Stomach (tissue), 9 donors: ENCODE results near the gene PLEKHG5. TPM values are rescaled to one million over a fixed set of nuclear protein-coding genes. Genes with fewer than 3 reads are reported as not detected.

Experiments used
- DNase-seq, 2 donors: peaks; one replicate each; pipeline versions ENCODE4 v3.0.0 to v3.0.0-alpha.2; 2013 to 2019
- H3K27ac ChIP-seq, 5 donors: fragments of 200-600 bp in 4 of 5; sonication (generic) in 4 of 5; one replicate each; pipeline ENCODE4 v1.5.1; 2013 to 2019; ENCODE audit warnings: mild to moderate bottlenecking in 1 of 5, moderate library complexity in 1 of 5
- H3K27me3 ChIP-seq, 3 donors: fragments of 200-600 bp; sonication (generic); one replicate each; pipeline ENCODE4 v1.5.1; 2017 to 2019; ENCODE audit warnings: mixed run types in 1 of 3
- H3K36me3 ChIP-seq, 4 donors: fragments of 200-600 bp; sonication (generic); 1 replicate in 3 of 4; 2 replicates in 1 of 4; pipeline ENCODE4 v1.5.1; 2016 to 2019
- H3K4me1 ChIP-seq, 4 donors: fragments of 200-600 bp; sonication (generic); one replicate each; pipeline ENCODE4 v1.5.1; 2016 to 2019
- H3K4me3 ChIP-seq, 4 donors: fragments of 200-600 bp; sonication (generic) in 3 of 4; one replicate each; pipeline ENCODE4 v1.5.1; 2016 to 2019; ENCODE audit warnings: mild to moderate bottlenecking in 1 of 4
- H3K9me3 ChIP-seq, 4 donors: fragments of 200-600 bp; sonication (generic); one replicate each; pipeline ENCODE4 v1.5.1; 2016 to 2019
- CTCF ChIP-seq, 7 experiments: fragments of 450-650 bp in 4 of 7; fragments of 200-600 bp in 3 of 7; sonication (generic) in 3 of 7; IDR thresholded peaks; one replicate each; pipeline ENCODE4 v1.5.1; 2016 to 2019; ENCODE audit warnings: antibody characterized with exemption in 7 of 7, control low read depth in 2 of 7, mild to moderate bottlenecking in 1 of 7
- EP300 ChIP-seq: sonication (generic); formaldehyde crosslinking; IDR thresholded peaks from one replicate; pipeline ENCODE4 v1.6.1; 2017; ENCODE audit warnings: antibody characterized with exemption
- POLR2A ChIP-seq, 4 donors: fragments of 450-650 bp; IDR thresholded peaks; one replicate each; pipeline ENCODE4 v1.6.1; 2016; ENCODE audit warnings: antibody characterized with exemption in 4 of 4, control low read depth in 2 of 4, mild to moderate bottlenecking in 1 of 4, moderate library complexity in 1 of 4
- POLR2AphosphoS5 ChIP-seq, 3 donors: sonication (generic); formaldehyde crosslinking; IDR thresholded peaks; one replicate each; pipeline ENCODE4 v1.6.1; 2016; ENCODE audit warnings: antibody characterized with exemption in 3 of 3
- WGBS, 5 donors: extraction: QIAGEN DNeasy Blood & Tissue Kit in 3 of 5; methylation state at CpG; one replicate each; pipeline versions ENCODE4 v1.1.5 to v1.1.7; 2013 to 2018; 5-methylcytosine and 5-hydroxymethylcytosine counted together
- intact Hi-C: fragments of 100-400 bp; cut with DNase I; formaldehyde crosslinking; loops from one replicate; pipeline ENCODE4 v1.15.1; 2023; ENCODE audit warnings: low total_unique reads
- polyA plus RNA-seq, 3 donors: library from polyadenylated mRNA; stranded (reverse); fragments of 200-250 nt; gene quantifications; one replicate each; pipeline ENCODE4 v1.2.3, GENCODE V29; 2013
- total RNA-seq, 5 donors: library from RNA; depleted of rRNA; stranded (reverse); fragments of >200 nt; gene quantifications; one replicate each; pipeline versions ENCODE4 v1.1.0 to v1.2.3, GENCODE V29; 2014 to 2016
- donor health status: healthy with polysubstance abuse.
- donor health status: Bipolar disorder and iron deficiency.
- donor health status: healthy.

The PLEKHG5 gene
- total and polyA plus RNA-seq, 8 donors: 1.4 to 58.8 (median 7.4) TPM

- DNase-seq: no peak
- intact Hi-C loops: no loop called here
- no peaks in the 10 kb centered on the region for H3K9me3 ChIP-seq
- H3K4me1 ChIP-seq: peaks cover 0 to 18% (median 11%) of the 10 kb centered on the region in 4 donors
- no peak overlapping the region for H3K27ac ChIP-seq
- no peak overlapping the region for H3K4me3 ChIP-seq
- 91 to 97% (median 95%) methylated on average over 12 of the region's 12 CpGs for WGBS, 5 donors
- H3K36me3 ChIP-seq: peaks cover 3 to 55% (median 39%) of the 10 kb centered on the region in 4 donors
- no peak for TF ChIP-seq POLR2AphosphoS5 (IDR thresholded peaks at IDR 0.05)
- peaks cover 0 to 43% (median 11%) of the 10 kb centered on the region in 3 donors for H3K27me3 ChIP-seq
These were observed 24.2 kb downstream of the PLEKHG5 start for GRCh38 chr1:6467224-6467623.

- DNase-seq: no peak
- WGBS, 5 donors: 89 to 99% (median 96%) methylated on average over 5 of the region's 5 CpGs
- intact Hi-C loops: no loop called here
- Histone ChIP-seq H3K27me3 (peaks cover 0 to 48% (median 11%) of the 10 kb centered on the region in 3 donors), H3K27ac (no peak overlapping the region), H3K36me3 (peaks cover 3 to 56% (median 37%) of the 10 kb centered on the region in 4 donors), H3K4me3 (no peak overlapping the region), H3K9me3 (no peaks in the 10 kb centered on the region), H3K4me1 (peaks cover 0 to 16% (median 11%) of the 10 kb centered on the region in 4 donors)
- TF ChIP-seq CTCF (IDR thresholded peaks at IDR 0.05) (no peak), POLR2AphosphoS5 (IDR thresholded peaks at IDR 0.05) (no peak), POLR2A (IDR thresholded peaks at IDR 0.05) (no peak), EP300 (no peak)
These were observed 24.7 kb downstream of the PLEKHG5 start for GRCh38 chr1:6466751-6467150.

- Histone ChIP-seq H3K9me3 (no peaks in the 10 kb centered on the region), H3K27me3 (peaks cover 0 to 55% (median 11%) of the 10 kb centered on the region in 3 donors), H3K27ac (peak within 1 kb of the TSS in 1 of 5 donors; percentile 2), H3K4me3 (peak within 1 kb of the TSS in 3 of 4 donors; percentile 20 to 33 (median 29)), H3K36me3 (peaks cover 3 to 60% (median 39%) of the 10 kb centered on the region in 4 donors), H3K4me1 (peaks cover 0 to 20% (median 15%) of the 10 kb centered on the region in 4 donors)
- peak in 1 of 2 donors; percentile 54 for DNase-seq
- TF ChIP-seq POLR2A (IDR thresholded peaks at IDR 0.05) (no peak), EP300 (no peak), CTCF (IDR thresholded peaks at IDR 0.05) (no peak)
- WGBS, 5 donors: 23 to 41% (median 30%) methylated on average over 25 to 43 of the region's 43 CpGs
- intact Hi-C loops: no loop called here
These were observed 25.4 kb downstream of the PLEKHG5 start, which contains the start of gene TNFRSF25 for GRCh38 chr1:6466023-6466422. Gene TNFRSF25 (minus strand): TSS chr1:6466173. CDS start chr1:6466107, 66 bp downstream.

- Histone ChIP-seq H3K4me3 (peak overlapping the region in 3 of 4 donors; percentile 20 to 33 (median 29)), H3K36me3 (peaks cover 3 to 55% (median 37%) of the 10 kb centered on the region in 4 donors)
- DNase-seq: no peak
These were observed 25.9 kb downstream of the PLEKHG5 start for GRCh38 chr1:6465461-6466005.

More at GRCh38 chr1:6465461-6466005, 25.9 kb downstream of the PLEKHG5 start:
- peaks cover 0 to 25% (median 17%) of the 10 kb centered on the region in 4 donors for H3K4me1 ChIP-seq
- TF ChIP-seq POLR2AphosphoS5 (IDR thresholded peaks at IDR 0.05): no peak
- no peak for TF ChIP-seq CTCF (IDR thresholded peaks at IDR 0.05)
- TF ChIP-seq EP300: no peak
- peaks cover 0 to 60% (median 12%) of the 10 kb centered on the region in 3 donors for H3K27me3 ChIP-seq
- 51 to 65% (median 60%) methylated on average over 3 to 21 of the region's 21 CpGs; no CpG with 5 or more reads in 1 of the 5 donors for WGBS, 5 donors
- H3K9me3 ChIP-seq: no peaks in the 10 kb centered on the region
- peak overlapping the region in 1 of 5 donors; percentile 2 for H3K27ac ChIP-seq
- intact Hi-C loops: no loop called here
